ENCODE results near the gene TLCD2. TPM values are rescaled to one million over a fixed set of nuclear protein-coding genes. Genes with fewer than 3 reads are reported as not detected.

The TLCD2 gene
- total and polyA plus RNA-seq, 2 of the 13 experiments (the other 11 are each of a cell fraction or from before 2014, with no cell fraction given) = 0.90 to 1.1 TPM

GRCh38 chr17:1716912-1717695 lies 6.9 kb upstream of the TLCD2 start (continued):
- TF ChIP-seq ZNF687 (CRISPR knock-in tag; IDR thresholded peaks at IDR 0.05) (no peak; the same call in 1 of the 2 replicates), ZNF543 (CRISPR knock-in tag; IDR thresholded peaks at IDR 0.05) (no peak), ZBTB26 (CRISPR knock-in tag; IDR thresholded peaks at IDR 0.05; ENCODE audit: borderline replicate concordance) (peak; percentile 12; the same call in 1 of the 2 replicates), ZMYM3 (CRISPR knock-in tag; IDR thresholded peaks at IDR 0.05) (no peak; the same call in 1 of the 2 replicates), SNAPC5 (CRISPR knock-in tag; IDR thresholded peaks at IDR 0.05; ENCODE audit: borderline replicate concordance) (no peak), ZNF549 (CRISPR knock-in tag; IDR thresholded peaks at IDR 0.05) (no peak), ZNF282 (IDR thresholded peaks at IDR 0.05; ENCODE audit: partially characterized antibody) (no peak), EHMT2 (IDR thresholded peaks at IDR 0.05; ENCODE audit: borderline replicate concordance, low read depth, low read length) (no peak), ZBTB40 (IDR thresholded peaks at IDR 0.05) (no peak), ZBTB40 (CRISPR knock-in tag; IDR thresholded peaks at IDR 0.05) (no peak; the same call in 1 of the 2 replicates), ZC3H13 (CRISPR knock-in tag; IDR thresholded peaks at IDR 0.05) (no peak)
- TF ChIP-seq, protein P1, sequence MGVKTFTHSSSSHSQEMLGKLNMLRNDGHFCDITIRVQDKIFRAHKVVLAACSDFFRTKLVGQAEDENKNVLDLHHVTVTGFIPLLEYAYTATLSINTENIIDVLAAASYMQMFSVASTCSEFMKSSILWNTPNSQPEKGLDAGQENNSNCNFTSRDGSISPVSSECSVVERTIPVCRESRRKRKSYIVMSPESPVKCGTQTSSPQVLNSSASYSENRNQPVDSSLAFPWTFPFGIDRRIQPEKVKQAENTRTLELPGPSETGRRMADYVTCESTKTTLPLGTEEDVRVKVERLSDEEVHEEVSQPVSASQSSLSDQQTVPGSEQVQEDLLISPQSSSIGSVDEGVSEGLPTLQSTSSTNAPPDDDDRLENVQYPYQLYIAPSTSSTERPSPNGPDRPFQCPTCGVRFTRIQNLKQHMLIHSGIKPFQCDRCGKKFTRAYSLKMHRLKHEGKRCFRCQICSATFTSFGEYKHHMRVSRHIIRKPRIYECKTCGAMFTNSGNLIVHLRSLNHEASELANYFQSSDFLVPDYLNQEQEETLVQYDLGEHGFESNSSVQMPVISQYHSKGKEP (CRISPR knock-in tag; IDR thresholded peaks at IDR 0.05) = no peak

All from HepG2 (cell line).